Adrenal gland (tissue), 12 donors: Measurements from ENCODE around the gene RETSAT. TPM values are rescaled to one million over a fixed set of nuclear protein-coding genes. Genes with fewer than 3 reads are reported as not detected.
"Not testable (repeated sequence)": the region's sequence is repeated elsewhere in the genome, so short reads cannot be mapped to it uniquely, and the experiment has no call there.

Experiments
- DNase-seq, 7 donors: peaks; one replicate each; pipeline ENCODE4 v3.0.0-alpha.2; 2019 to 2020
- H3K27ac ChIP-seq, 5 donors: fragments of 200-600 bp; sonication (generic) in 4 of 5; 1 replicate in 3 of 5; 2 replicates in 2 of 5; pipeline versions ENCODE4 v1.5.1 to v1.8.0; 2016 to 2020; ENCODE audit warnings: mild to moderate bottlenecking in 1 of 5
- H3K27me3 ChIP-seq: fragments of 200-600 bp; 2 replicates; pipeline ENCODE4 v1.8.0; 2021
- H3K36me3 ChIP-seq, 2 donors: fragments of 200-600 bp; replicated peaks in 1 of 2; 1 replicate in 1 of 2; 2 replicates in 1 of 2; pipeline versions ENCODE4 v1.5.1 to v1.8.0; 2018 to 2022
- H3K4me1 ChIP-seq, 2 donors: fragments of 200-600 bp; replicated peaks in 1 of 2; 1 replicate in 1 of 2; 2 replicates in 1 of 2; pipeline versions ENCODE4 v1.5.1 to v1.8.0; 2018 to 2021
- H3K4me3 ChIP-seq, 4 donors: fragments of 200-600 bp; sonication (generic) in 3 of 4; one replicate each; pipeline ENCODE4 v1.5.1; 2016 to 2018
- H3K9me3 ChIP-seq, 3 donors: fragments of 200-600 bp; sonication (generic) in 1 of 3; replicated peaks in 1 of 3; 1 replicate in 2 of 3; 2 replicates in 1 of 3; pipeline versions ENCODE4 v1.5.1 to v1.8.0; 2016 to 2021
- CTCF ChIP-seq, 6 experiments: fragments of 450-650 bp in 4 of 6; fragments of 200-600 bp in 2 of 6; sonication (generic) in 1 of 6; IDR thresholded peaks; 1 replicate in 5 of 6; 2 replicates in 1 of 6; pipeline versions ENCODE4 v1.5.1 to v1.8.0; 2016 to 2021; ENCODE audit warnings: antibody characterized with exemption in 6 of 6, mild to moderate bottlenecking in 2 of 6, moderate library complexity in 1 of 6
- POLR2A ChIP-seq, 2 donors: fragments of 450-650 bp; IDR thresholded peaks; one replicate each; pipeline ENCODE4 v1.6.1; 2017; ENCODE audit warnings: antibody characterized with exemption in 2 of 2, mild to moderate bottlenecking in 2 of 2, moderate library complexity in 1 of 2
- WGBS, 4 donors: extraction: QIAGEN DNeasy Blood & Tissue Kit in 2 of 4; methylation state at CpG; one replicate each; pipeline versions ENCODE4 v1.1.5 to v1.1.7; 2013 to 2017; 5-methylcytosine and 5-hydroxymethylcytosine counted together
- intact Hi-C, 2 donors: fragments of 100-400 bp; cut with DNase I; formaldehyde crosslinking; loops; one replicate each; pipeline versions ENCODE4 v1.14.1 to v1.15.0; 2022 to 2023
- polyA plus RNA-seq, 3 donors: library from polyadenylated mRNA; stranded (reverse); fragments of 200-250 nt in 2 of 3; fragments of 350-450 nt in 1 of 3; fragmentation: Illumina TruSeq in 1 of 3; extraction: RNeasy Lipid Tissue Mini Kit (QIAGEN cat#74804) in 1 of 3; gene quantifications; one replicate each; pipeline ENCODE4 v1.2.3, GENCODE V29; 2013 to 2014
- total RNA-seq, 9 donors: library from RNA; depleted of rRNA in 4 of 9; stranded (reverse); fragments of >200 nt in 4 of 9; fragments of 120-200 nt in 1 of 9; fragmentation: NEBNext Ultra II Directional in 1 of 9; extraction: Animal tissue kit (Norgen Biotek cat#: 25700) in 1 of 9; gene quantifications; one replicate each; pipeline versions ENCODE4 v1.1.0 to v1.2.4, GENCODE V29; 2013 to 2023
- donor health status: healthy with polysubstance abuse.
- donor health status: Bipolar disorder and iron deficiency.
- donor health status: DM: yes; HTN: yes; CAD: no.
- donor health status: DM: no; HTN: no; CAD: no.
- donor health status: DM: no; HTN: no; CAD: no.
- donor health status: DM: yes; HTN: yes; CAD: no.

RETSAT gene
- total and polyA plus RNA-seq, 12 donors = 26.1 to 209 (median 126) TPM

GRCh38 chr2:85323351-85323987 lies 30.9 kb downstream of the RETSAT start:
- intact Hi-C loops = no loop called here
- TF ChIP-seq POLR2A (IDR thresholded peaks at IDR 0.05) = no peak
- no peak for TF ChIP-seq CTCF (IDR thresholded peaks at IDR 0.05)
- 72 to 78% (median 75%) methylated on average over 9 of the region's 9 CpGs for WGBS, 4 donors
- DNase-seq = peak in 2 of 7 donors; percentile 51 to 58
- Histone ChIP-seq H3K9me3 (no peaks in the 10 kb centered on the region), H3K4me3 (no peak overlapping the region), H3K4me1 (peaks cover 51 to 83% of the 10 kb centered on the region in 2 donors), H3K27me3 (no peaks in the 10 kb centered on the region), H3K36me3 (peaks cover 0 to 60% of the 10 kb centered on the region in 2 donors), H3K27ac (peak overlapping the region in 3 of 5 donors; percentile 23 to 99 (median 61))

GRCh38 chr2:85319796-85320195 lies 34.5 kb downstream of the RETSAT start:
- WGBS, 4 donors = 81 to 90% (median 85%) methylated on average over 4 of the region's 4 CpGs
- Histone ChIP-seq H3K36me3 (peaks cover 0 to 88% of the 10 kb centered on the region in 2 donors), H3K4me1 (peaks cover 26 to 63% of the 10 kb centered on the region in 2 donors), H3K9me3 (no peaks in the 10 kb centered on the region), H3K4me3 (no peak overlapping the region), H3K27ac (peak overlapping the region in 1 of 5 donors; percentile 14), H3K27me3 (no peaks in the 10 kb centered on the region)
- intact Hi-C loops = no loop called here
- TF ChIP-seq CTCF (IDR thresholded peaks at IDR 0.05) (no peak), POLR2A (IDR thresholded peaks at IDR 0.05) (no peak)
- peak in 1 of 7 donors; percentile 48 for DNase-seq

GRCh38 chr2:85318222-85319074 lies 35.9 kb downstream of the RETSAT start:
- Histone ChIP-seq H3K4me3 (no peak overlapping the region), H3K27ac (peak overlapping the region in 2 of 5 donors; percentile 4 to 37), H3K4me1 (peaks cover 19 to 59% of the 10 kb centered on the region in 2 donors), H3K9me3 (no peaks in the 10 kb centered on the region), H3K27me3 (no peaks in the 10 kb centered on the region), H3K36me3 (peaks cover 0 to 81% of the 10 kb centered on the region in 2 donors)
- TF ChIP-seq CTCF (IDR thresholded peaks at IDR 0.05) = no peak
- no peak for TF ChIP-seq POLR2A (IDR thresholded peaks at IDR 0.05)
- 64 to 83% (median 67%) methylated on average over 11 of the region's 11 CpGs for WGBS, 4 donors
- DNase-seq = peak in 1 of 7 donors; percentile 57
- intact Hi-C loops = no loop called here

- DNase-seq = peak in 1 of 7 donors; percentile 30
- WGBS, 4 donors = 61% methylated on average over 5 of the region's 5 CpGs; no CpG with 5 or more reads in 3 of the 4 donors
- not testable (repeated sequence) for H3K27me3 ChIP-seq, H3K9me3 ChIP-seq, H3K4me3 ChIP-seq
- peaks cover 0 to 50% of the 10 kb centered on the region in 2 donors for H3K4me1 ChIP-seq
- H3K27ac ChIP-seq = peak overlapping the region in 1 of 5 donors; percentile 13
- peaks cover 0 to 61% of the 10 kb centered on the region in 2 donors for H3K36me3 ChIP-seq
- intact Hi-C loops = loop anchor here in 1 of 2 donors (2.0 kb wide), 1 partner anchor 27 kb away; no protein-coding TSS in a partner anchor
Observed at GRCh38 chr2:85315921-85316320, 38.4 kb downstream of the RETSAT start.
